GM20000 (cell line): ENCODE results near the gene OPTC.

Experiments used
- DNase-seq: peaks from one replicate; pipeline ENCODE4 v3.0.0; 2012; ENCODE audit warnings: low spot score
- TF ChIP-seq, protein P1 (sequence below): IDR thresholded peaks from 2 replicates; pipeline ENCODE4 v1.5.1; 2012; ENCODE audit warnings: mild to moderate bottlenecking, control low read depth; ENCODE audit errors: extremely low read depth, missing control alignments

OPTC gene

DNA sequence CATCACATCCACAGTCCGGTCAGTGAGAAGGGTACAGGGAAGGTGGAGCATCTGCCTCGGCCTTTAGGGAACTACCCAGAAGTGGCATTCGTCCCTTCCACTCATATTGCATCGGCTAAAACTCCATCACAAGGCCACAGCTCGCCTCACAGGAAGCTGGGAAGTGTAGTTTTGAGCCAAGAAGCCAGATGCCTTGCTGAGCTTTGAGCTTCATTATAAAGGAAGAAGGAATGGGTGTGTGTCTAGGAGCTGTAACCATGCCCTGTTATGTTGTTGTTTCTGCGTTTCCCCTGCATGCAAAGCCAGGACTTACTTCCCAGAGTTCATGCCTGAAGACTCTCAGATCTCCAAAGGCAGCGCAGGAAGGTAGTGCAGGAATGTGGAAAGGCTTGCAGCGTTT is 61.1 kb downstream of the OPTC start:
- no peak for DNase-seq
- TF ChIP-seq, protein P1, sequence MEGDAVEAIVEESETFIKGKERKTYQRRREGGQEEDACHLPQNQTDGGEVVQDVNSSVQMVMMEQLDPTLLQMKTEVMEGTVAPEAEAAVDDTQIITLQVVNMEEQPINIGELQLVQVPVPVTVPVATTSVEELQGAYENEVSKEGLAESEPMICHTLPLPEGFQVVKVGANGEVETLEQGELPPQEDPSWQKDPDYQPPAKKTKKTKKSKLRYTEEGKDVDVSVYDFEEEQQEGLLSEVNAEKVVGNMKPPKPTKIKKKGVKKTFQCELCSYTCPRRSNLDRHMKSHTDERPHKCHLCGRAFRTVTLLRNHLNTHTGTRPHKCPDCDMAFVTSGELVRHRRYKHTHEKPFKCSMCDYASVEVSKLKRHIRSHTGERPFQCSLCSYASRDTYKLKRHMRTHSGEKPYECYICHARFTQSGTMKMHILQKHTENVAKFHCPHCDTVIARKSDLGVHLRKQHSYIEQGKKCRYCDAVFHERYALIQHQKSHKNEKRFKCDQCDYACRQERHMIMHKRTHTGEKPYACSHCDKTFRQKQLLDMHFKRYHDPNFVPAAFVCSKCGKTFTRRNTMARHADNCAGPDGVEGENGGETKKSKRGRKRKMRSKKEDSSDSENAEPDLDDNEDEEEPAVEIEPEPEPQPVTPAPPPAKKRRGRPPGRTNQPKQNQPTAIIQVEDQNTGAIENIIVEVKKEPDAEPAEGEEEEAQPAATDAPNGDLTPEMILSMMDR = no peak

DNA sequence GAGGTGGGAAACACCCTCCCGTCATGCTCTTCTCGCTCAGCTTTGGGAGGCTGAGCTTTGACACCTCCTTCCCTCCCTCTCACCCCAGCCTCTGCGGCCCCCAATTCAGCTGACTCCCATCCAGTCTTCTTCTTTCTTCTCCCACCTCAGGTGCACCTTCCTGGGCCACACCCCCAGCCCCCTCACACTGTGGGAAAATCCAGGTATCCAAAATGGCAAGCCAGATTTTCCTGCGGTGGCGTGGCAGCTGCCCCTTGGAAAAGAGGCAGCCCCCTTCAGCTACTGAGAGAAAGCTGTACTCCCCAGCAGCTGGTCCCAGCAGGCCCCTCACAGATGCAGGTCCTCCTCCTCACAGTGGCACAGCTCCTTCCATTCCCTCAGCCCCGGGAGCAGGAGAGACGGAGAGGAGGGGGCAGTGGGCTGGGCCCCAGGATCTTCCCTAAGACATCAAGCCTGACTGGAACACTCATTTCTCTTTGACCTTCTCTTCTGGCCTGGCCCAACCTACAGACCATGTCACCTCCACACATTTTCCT is 61.6 kb downstream of the OPTC start:
- DNase-seq = no peak
- TF ChIP-seq, protein P1 = no peak

DNA sequence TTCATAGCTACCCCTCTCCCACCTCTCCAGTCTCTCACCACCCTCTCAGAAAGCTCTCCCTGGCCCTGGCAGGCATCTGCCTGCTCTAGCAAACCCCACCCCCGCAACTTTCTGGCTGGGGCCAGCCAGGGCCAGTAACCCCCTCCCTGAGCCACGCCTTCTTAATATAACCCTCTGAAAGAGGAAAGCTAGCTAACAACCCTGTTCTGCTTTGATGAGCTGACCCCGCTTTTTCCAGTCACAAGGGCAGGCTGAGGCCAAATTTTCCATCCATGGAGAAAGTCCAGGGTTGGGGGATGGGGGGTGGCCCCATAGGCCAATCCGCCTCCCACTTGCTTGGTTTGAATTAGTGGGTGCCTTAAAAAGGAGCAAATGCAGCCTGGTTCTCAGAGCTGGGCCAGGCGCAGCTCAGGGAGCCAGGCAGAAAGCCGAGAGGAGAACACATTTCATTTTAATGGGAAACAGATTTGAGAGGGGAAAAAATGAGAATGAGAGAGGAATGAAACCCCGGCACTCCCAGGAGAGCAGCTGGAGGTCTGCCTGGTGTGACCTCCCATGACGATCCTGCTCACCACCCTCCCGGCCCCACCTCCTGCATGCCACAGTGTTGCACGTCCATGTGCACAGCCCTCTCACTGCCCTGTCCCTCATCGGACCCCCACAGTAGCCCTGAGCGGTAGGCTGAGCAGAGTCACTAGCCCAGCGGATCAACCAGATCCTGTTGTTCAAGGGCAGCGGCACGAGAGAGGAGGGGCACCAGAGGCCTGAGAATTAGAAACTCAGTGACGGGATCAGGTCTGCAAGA is 62.3 kb downstream of the OPTC start:
- DNase-seq = no peak
- TF ChIP-seq, protein P1 = no peak

DNA sequence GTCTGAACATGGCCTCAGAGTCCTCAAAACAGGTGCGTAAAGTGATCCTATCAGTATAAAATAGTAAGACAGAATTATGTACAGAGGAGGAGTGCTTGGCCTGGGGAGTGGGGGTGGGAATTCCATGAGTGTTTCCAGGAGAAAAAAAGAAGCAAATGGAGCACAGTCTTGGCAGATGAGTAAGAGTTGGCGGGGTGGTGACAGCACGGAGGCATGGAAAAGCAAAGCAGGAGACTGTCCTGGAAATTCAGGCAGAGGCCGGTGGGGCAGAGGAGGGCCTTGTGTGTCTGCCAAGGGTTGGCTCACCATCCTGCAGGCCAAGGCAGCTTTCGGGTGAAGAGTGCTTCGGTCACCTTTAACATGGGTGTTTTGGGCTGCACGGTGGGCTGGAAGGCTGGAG is 63.4 kb downstream of the OPTC start:
- TF ChIP-seq, protein P1 = no peak
- DNase-seq = no peak

DNA sequence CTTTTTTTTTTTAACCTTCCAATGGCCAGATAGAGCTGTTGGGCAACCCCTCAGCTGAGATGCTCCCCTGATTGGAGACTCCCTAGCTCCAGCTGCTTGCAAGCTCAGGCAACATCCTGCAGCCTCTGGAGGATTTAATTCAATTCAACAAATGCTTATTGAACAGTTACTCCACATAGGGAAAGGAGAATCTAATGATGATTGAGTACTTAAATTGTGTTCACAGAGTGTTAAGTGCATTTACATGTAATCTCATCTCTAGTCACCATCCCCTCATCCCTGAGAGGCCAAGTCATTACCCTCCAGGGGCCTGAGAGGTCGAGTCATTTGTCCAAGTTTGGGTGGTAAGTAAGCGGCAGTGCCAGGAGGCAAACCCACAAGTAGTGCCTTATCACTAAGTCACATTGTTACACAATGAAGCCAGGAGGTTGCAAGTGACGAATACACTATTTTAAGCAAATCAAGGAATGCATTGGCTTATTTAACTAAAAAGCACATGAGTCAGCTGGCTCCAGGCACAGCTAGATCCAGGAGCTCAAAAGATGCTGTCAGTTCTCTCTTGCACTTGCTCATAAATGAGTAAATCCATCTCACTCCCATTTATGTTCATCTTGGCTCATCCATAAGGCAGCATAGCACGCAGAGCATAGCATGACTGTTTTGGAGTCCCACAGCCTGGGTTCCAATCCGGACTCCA is 64.3 kb downstream of the OPTC start:
- no peak for DNase-seq
- TF ChIP-seq, protein P1 = no peak
